Lower leg skin (tissue), 4 donors: ENCODE measurements around the gene CLCN1. TPM values are rescaled to one million over a fixed set of nuclear protein-coding genes. Genes with fewer than 3 reads are reported as not detected.

Experiments
- DNase-seq, 2 donors: peaks; one replicate each; pipeline ENCODE4 v3.0.0-alpha.2; 2019; ENCODE audit warnings: low spot score in 2 of 2
- H3K4me3 ChIP-seq: fragments of 200-600 bp; sonication (generic); 2 replicates; pipeline ENCODE4 v1.5.1; 2017; ENCODE audit warnings: mild to moderate bottlenecking, low read depth; ENCODE audit not compliant: poor library complexity, severe bottlenecking
- CTCF ChIP-seq, 3 donors: fragments of 450-650 bp; IDR thresholded peaks; one replicate each; pipeline ENCODE4 v1.5.1; 2016; ENCODE audit warnings: antibody characterized with exemption in 3 of 3, mild to moderate bottlenecking in 3 of 3, moderate library complexity in 2 of 3
- POLR2A ChIP-seq, 2 donors: fragments of 450-650 bp; IDR thresholded peaks; one replicate each; pipeline ENCODE4 v1.6.1; 2016 to 2017; ENCODE audit warnings: antibody characterized with exemption in 2 of 2, mild to moderate bottlenecking in 1 of 2, moderate library complexity in 1 of 2
- WGBS, 2 donors: methylation state at CpG; one replicate each; pipeline ENCODE4 v1.1.5; 2018; 5-methylcytosine and 5-hydroxymethylcytosine counted together
- intact Hi-C: fragments of 100-400 bp; cut with DNase I; formaldehyde crosslinking; loops from one replicate; pipeline ENCODE4 v1.15.0; 2023; ENCODE audit warnings: low total_unique reads
- microRNA-seq, 2 donors: library from miRNA; unstranded; fragments of <30 nt; microRNA quantifications; one replicate each; pipeline ENCODE4, GENCODE V29; 2016; ENCODE audit warnings: borderline replicate concordance in 2 of 2, borderline number of aligned reads in 1 of 2
- total RNA-seq, 4 donors: library from RNA; depleted of rRNA; stranded (reverse); fragments of >200 nt; gene quantifications; one replicate each; pipeline ENCODE4 v1.1.0, GENCODE V29; 2016

The CLCN1 gene
- total RNA-seq, 4 donors from 2014 or later: not detected

GRCh38 chr7:143399642-143400041 is 83.7 kb downstream of the CLCN1 start:
- peak in 1 of 2 donors; percentile 82 for DNase-seq
- no peak overlapping the region for H3K4me3 ChIP-seq
- 94 to 95% methylated on average over 20 of the region's 20 CpGs for WGBS, 2 donors
- intact Hi-C loops: no loop called here
- TF ChIP-seq POLR2A (IDR thresholded peaks at IDR 0.05) (no peak), CTCF (IDR thresholded peaks at IDR 0.05) (no peak)

- peak in 1 of 2 donors; percentile 75 for DNase-seq
- no peak overlapping the region for H3K4me3 ChIP-seq
- TF ChIP-seq POLR2A (IDR thresholded peaks at IDR 0.05): no peak
- TF ChIP-seq CTCF (IDR thresholded peaks at IDR 0.05): no peak
- WGBS, 2 donors: 90% methylated on average over 9 to 12 of the region's 12 CpGs
- intact Hi-C loops: no loop called here
Measured at GRCh38 chr7:143401265-143401664, 85.4 kb downstream of the CLCN1 start.

Small RNA genes lying within 50 kb of the gene (microRNA-seq; reads per million reads assigned to microRNA genes)
- 0 to 0.68 reads per million in 2 donors for gene MIR6892

Other genes starting within 250 kb of the CLCN1 start
- 1,000 to 10,000 TPM in 1 of 4 donors, 100 to 1,000 TPM in 2, 10 to 100 TPM in 1; 64.4 to 1,497 (median 370) TPM for gene PIP, start 184.0 kb upstream of the CLCN1 start, total RNA-seq
- not detected for gene TAS2R39, start 132.7 kb upstream of the CLCN1 start, total RNA-seq
- gene TAS2R40, start 94.1 kb upstream of the CLCN1 start, total RNA-seq: not detected
- 100 to 1,000 TPM in 3 of 4 donors, 10 to 100 TPM in 1; 97.0 to 180 (median 139) TPM for gene GSTK1, start 52.7 kb upstream of the CLCN1 start, total RNA-seq
- gene TMEM139, start 31.2 kb upstream of the CLCN1 start, total RNA-seq: 10 to 100 TPM in 3 of 4 donors, 1 to 10 TPM in 1; 7.8 to 12.8 (median 11.6) TPM
- 10 to 100 TPM in 3 of 4 donors, 1 to 10 TPM in 1; 9.6 to 22.7 (median 16.0) TPM for gene CASP2, start 27.8 kb upstream of the CLCN1 start, total RNA-seq
- 1 to 10 TPM in 1 of 4 donors, under 1 TPM in 2, not detected in 1; 0.27 to 1.4 (median 0.42) TPM for gene FAM131B, start 46.6 kb downstream of the CLCN1 start, total RNA-seq
- 10 to 100 TPM; 45.6 to 91.1 (median 60.9) TPM for gene ZYX, start 65.2 kb downstream of the CLCN1 start, total RNA-seq
- 10 to 100 TPM; 51.7 to 94.5 (median 64.2) TPM for gene EPHA1, start 92.7 kb downstream of the CLCN1 start, total RNA-seq
- gene TAS2R60, start 127.3 kb downstream of the CLCN1 start, total RNA-seq: not detected
- gene TAS2R41, start 161.8 kb downstream of the CLCN1 start, total RNA-seq: under 1 TPM in 1 of 4 donors, not detected in 3; 0.78 TPM